IPS-NIHi11 (cell line): ENCODE data around the gene ENOX1.

ENCODE experiments used
- DNase-seq: peaks from one replicate; pipeline ENCODE4 v3.0.0; 2012; ENCODE audit warnings: mixed read lengths, low spot score

Gene ENOX1

DNA sequence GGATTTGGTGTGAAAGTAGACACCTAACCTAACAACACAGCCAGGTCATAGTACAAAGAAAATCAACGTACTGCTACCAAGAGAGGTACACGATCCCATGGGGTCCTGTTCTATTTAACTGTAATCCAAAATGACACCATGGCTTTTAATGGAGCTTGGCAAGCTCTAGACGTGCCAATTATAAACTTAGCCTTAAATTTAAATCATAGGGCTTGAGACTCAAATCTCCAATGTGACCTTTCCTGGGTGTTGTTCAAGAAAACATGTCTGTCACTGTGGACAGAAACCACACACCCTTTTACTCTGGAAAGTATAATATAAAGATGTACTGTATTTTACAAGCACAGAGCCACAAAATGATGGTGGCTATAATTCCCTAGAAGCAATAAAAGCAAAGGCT is 299.3 kb downstream of the ENOX1 start:
- DNase-seq: no peak

DNA sequence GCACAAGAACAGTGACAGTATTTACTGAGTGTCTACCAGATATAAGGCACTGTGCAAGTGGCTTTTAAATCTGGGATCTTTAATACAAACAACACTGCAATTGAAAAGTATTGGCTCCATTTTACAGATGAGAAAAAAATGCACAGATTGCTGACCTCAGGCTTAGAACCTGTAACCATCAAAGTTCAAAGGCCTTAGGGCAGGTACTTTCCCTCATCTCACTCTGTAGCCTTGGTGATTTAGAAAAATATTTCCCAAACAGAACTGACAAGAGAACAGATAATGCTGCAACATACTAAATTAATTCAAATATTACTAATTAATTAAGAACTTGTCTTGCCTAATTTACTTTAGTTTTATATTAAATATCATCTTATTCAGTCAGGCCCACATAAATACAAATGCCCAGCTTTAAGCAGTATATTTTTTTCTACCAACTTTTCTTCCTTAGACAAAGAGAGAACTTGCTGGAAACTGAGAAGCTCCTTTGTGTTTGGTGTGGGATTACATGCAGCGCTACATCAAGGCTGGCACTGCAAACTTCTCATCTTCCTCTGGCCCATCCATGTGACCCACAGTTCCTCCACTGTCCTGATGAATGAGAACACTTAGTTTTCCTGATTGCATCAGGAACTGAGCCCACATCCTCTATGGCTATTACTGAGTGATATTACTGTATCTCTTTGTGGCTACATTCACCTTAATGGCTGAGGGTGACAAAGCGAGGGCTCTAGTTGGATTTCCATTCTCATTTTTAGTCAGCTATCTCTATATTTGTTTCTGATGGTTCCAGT is 302.1 kb downstream of the ENOX1 start:
- no peak for DNase-seq

GRCh38 chr13:43483930-43484329 is 302.8 kb downstream of the ENOX1 start:
- no peak for DNase-seq

DNA sequence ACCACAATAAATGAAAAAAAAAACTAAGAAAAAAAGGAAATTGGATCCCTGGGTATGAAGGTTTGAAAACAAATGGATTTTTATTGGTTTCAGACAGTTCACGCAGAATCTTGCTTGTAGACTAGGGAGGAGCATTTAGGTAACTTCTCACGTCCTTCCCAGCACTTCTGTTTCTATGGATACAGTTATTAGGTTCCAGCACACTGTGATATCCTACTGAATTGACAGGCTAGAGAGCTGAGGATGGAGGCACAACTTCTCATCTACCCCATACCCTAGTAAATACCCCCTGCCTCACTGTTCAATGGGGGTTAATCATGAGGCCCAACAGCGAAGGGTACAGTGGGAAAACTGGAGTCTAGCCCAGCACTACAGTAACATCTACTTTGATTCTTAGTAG is 304.1 kb downstream of the ENOX1 start:
- DNase-seq: no peak

DNA sequence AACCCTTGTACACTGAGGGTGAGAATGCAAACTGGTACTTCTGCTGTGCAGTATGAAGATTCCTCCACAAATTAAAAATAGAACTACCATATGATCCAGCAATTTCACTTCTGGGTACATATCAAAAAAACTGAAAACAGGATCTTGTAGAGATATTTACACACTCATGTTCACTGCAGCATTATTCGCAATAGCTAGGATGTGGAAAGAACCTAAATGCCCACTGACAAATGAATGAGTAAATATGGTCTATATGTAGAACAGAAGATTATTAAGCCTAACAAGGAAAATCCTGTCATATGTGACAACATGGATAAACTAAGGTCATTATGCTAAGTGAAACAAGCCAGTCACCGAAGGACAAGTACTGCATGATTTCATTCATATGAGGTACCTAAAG is 304.7 kb downstream of the ENOX1 start:
- no peak for DNase-seq

- DNase-seq: no peak
Measured at GRCh38 chr13:43478902-43479301, 307.9 kb downstream of the ENOX1 start.

GRCh38 chr13:43478211-43478610 is 308.6 kb downstream of the ENOX1 start:
- no peak for DNase-seq

- no peak for DNase-seq
Measured at GRCh38 chr13:43475140-43475539, 311.6 kb downstream of the ENOX1 start.

- DNase-seq: no peak
Measured at GRCh38 chr13:43473437-43473836, 313.3 kb downstream of the ENOX1 start.

DNA sequence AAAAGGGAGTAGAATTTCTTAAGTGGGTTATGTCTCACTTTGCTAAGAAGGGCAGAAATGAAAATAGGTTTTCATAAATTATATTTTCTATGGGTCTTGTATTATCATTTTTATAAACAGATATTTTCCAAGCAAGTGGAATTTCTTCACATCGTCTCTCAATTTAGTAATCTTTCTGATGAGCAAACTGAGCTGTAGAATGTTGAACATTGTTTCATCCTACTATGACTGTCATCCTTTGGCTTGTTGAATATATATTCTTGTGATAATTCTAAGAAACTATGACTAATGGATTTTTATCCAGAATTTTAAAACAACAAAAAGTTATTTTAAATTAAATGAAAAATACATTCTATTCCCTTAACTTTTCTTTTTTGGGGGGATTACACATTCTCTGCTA is 313.8 kb downstream of the ENOX1 start:
- DNase-seq: no peak

- DNase-seq: no peak
Measured at GRCh38 chr13:43472339-43472738, 314.4 kb downstream of the ENOX1 start.

- DNase-seq: no peak
Measured at GRCh38 chr13:43470610-43471009, 316.2 kb downstream of the ENOX1 start.

DNA sequence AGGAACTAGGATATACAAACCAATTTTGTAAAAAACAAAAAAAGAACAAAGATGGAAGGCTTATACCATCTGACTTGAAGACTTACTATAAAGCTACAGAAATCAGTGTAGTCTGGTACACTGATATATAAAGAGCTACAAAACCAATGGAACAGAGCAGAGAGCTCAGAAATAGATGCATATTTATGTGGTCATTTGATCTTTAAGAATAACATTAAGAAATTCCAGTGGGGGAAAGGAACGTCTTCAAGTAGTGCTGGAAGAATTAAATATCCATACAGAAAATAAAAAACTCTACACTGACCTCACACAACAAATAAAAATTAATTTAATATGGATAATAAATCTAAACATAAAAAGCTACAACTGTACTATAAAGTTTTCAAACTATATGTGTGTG is 317.0 kb downstream of the ENOX1 start:
- DNase-seq: no peak

DNA sequence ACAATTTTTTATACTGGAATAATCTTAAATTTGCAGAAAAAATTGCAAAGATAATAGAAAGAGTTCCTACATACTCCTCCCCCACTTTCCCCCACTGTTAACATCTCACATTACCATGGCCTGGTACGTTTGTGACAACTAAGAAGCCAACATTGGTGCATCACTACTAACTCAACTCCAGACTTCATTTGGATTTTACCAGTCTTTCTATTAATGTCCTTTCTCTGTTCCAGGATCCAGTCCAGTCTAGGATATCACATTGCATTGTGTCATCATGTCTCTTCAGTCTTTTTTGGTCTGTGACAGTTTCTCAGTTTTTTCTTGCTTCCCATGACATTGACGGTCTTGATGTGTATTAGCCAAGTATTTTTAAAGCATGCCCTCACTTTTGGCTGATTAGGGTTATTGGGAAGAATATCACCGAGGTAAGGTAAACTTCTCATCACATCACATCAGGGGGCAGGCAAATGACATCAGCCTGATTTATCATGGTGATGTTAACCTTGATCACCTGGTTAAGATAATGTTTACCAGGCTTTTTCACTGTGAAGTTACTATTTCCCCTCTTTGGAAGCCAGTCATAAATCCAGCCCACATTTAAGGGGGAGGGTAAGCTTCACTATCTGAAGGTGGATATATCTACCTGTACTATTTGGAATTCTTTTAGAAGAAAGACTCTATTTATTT is 322.1 kb downstream of the ENOX1 start:
- DNase-seq: no peak

- no peak for DNase-seq
Measured at GRCh38 chr13:43448605-43449336, 338.0 kb downstream of the ENOX1 start.

- no peak for DNase-seq
Measured at GRCh38 chr13:43446126-43446525, 340.6 kb downstream of the ENOX1 start.

DNA sequence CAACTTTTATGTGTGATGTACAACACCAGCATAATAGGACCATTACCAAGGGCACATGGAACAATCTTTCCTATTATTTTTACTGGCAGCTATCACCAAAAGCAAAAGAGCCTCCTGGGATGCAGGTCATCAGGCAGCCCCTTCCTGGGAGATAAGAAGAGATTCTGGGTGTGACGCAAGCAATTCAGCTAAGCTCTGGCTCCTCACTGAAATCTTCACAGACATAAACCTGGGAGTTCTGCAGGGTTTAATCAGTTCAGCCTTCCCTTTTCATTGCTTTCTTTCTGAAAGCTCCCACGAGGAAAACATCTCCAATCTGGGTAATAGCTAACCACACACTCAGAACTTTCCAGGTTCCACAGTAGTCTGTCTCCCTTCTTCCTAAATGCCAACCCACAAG is 341.1 kb downstream of the ENOX1 start:
- DNase-seq: no peak

- DNase-seq: no peak
Measured at GRCh38 chr13:43444081-43444480, 342.7 kb downstream of the ENOX1 start.

GRCh38 chr13:43441899-43442499 is 344.8 kb downstream of the ENOX1 start:
- DNase-seq: no peak

DNA sequence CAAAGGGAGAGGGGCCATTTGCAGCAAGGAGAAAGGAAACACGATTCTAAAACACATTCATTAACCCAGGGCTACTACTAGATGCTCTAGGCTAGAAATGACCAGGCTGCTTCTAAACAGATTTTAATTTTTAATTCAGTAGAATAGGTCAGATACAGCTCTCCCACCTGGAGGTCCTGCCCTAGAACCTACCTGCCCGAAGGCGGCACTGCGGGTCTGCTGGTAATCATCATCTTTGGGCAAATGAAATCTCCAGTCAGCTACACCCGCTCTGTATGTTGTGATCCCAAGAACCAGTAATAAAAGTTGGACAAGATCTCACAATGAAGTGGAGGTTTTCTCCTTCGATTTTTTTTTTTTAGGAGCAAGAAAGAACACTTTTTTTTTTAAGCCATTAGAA is 345.3 kb downstream of the ENOX1 start:
- DNase-seq: no peak

GRCh38 chr13:43434191-43434590 is 352.6 kb downstream of the ENOX1 start:
- DNase-seq: no peak

GRCh38 chr13:43433691-43434141 is 353.1 kb downstream of the ENOX1 start:
- DNase-seq: no peak

DNA sequence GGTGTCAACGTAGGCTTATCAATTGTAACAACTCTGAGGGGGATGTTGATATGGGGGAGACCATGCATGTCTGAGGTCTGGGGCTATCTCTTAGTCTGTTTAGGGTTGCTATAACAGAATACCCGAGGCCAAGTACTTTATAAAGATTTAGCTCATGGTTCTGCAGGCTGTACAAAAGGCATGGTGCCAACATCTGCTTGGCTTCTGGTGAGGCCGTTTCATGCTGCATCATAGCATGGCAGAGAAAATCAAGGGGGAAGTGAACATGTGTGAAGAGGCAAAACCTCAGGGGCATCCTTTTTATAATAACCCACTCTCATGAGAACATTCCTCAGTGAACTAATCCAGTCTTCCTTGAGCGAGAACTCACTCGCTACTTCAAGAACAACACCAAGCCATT is 353.8 kb downstream of the ENOX1 start:
- DNase-seq: no peak
